Large intestine (tissue), 3 donors: Measurements from ENCODE around the gene PSRC1. TPM values are rescaled to one million over a fixed set of nuclear protein-coding genes. Genes with fewer than 3 reads are reported as not detected.

Source experiments
- DNase-seq, 2 donors: peaks; one replicate each; pipeline versions ENCODE4 v3.0.0 to v3.0.0-alpha.2; 2013
- H3K27ac ChIP-seq: one replicate; pipeline ENCODE4 v1.5.1; 2013; ENCODE audit warnings: low read length
- H3K27me3 ChIP-seq: 2 replicates; pipeline ENCODE4 v1.6.1; 2013; ENCODE audit warnings: low read length; ENCODE audit not compliant: control insufficient read depth, insufficient read depth
- H3K36me3 ChIP-seq: 2 replicates; pipeline ENCODE4 v1.6.1; 2013; ENCODE audit warnings: low read length; ENCODE audit not compliant: control insufficient read depth, insufficient read depth
- H3K4me1 ChIP-seq: one replicate; pipeline ENCODE4 v1.6.1; 2013; ENCODE audit warnings: low read length; ENCODE audit not compliant: control insufficient read depth, insufficient read depth
- H3K4me3 ChIP-seq: one replicate; pipeline ENCODE4 v1.5.1; 2013; ENCODE audit warnings: low read length
- H3K9me3 ChIP-seq: one replicate; pipeline ENCODE4 v1.6.1; 2013; ENCODE audit warnings: mild to moderate bottlenecking, low read depth, low read length, moderate library complexity; ENCODE audit not compliant: control insufficient read depth
- WGBS: methylation state at CpG from one replicate; pipeline ENCODE4 v1.1.5; 2013; ENCODE audit warnings: low lambda C conversion rate; ENCODE audit not compliant: insufficient coverage; 5-methylcytosine and 5-hydroxymethylcytosine counted together
- polyA plus RNA-seq: library from polyadenylated mRNA; unstranded; fragments of 120-200 nt; gene quantifications from one replicate; pipeline ENCODE4 v1.2.1, GENCODE V29; 2013

PSRC1 gene
- polyA plus RNA-seq, 1 donor, result 12.9 TPM

DNA sequence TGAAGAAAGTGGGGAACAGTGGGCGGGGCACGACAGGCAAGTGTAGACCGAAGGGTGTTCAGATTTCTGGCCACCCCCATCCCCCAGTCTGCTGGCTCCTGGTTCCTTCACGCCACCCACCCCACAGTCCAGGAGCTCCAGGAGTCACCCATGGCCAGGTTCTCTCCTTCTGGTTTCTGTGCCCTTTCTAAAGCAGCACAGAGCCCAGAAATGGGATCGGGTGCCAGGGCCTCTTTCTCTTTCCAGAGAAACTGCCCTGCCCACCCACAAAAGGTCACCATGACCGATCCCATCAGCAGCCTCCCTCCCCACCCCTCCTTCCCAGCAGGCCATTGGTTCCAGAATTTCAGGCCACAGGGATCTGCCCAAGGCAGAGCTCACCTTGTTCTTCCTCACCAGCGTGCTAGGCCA lies 36.8 kb downstream of the PSRC1 start:
- no peaks in the 10 kb centered on the region for H3K36me3 ChIP-seq
- no peaks in the 10 kb centered on the region for H3K9me3 ChIP-seq
- peaks cover 18% of the 10 kb centered on the region for H3K27me3 ChIP-seq
- peaks cover 17% of the 10 kb centered on the region for H3K4me1 ChIP-seq
- H3K27ac ChIP-seq, result no peak overlapping the region
- no peak overlapping the region for H3K4me3 ChIP-seq
- no peak for DNase-seq
- WGBS, result no CpG with 5 or more reads among the region's 7 CpGs

GRCh38 chr1:109243860-109244552 lies 38.9 kb downstream of the PSRC1 start:
- 80% methylated on average over 1 of the region's 8 CpGs for WGBS
- Histone ChIP-seq H3K27ac (no peak overlapping the region), H3K9me3 (no peaks in the 10 kb centered on the region), H3K4me1 (peaks cover 24% of the 10 kb centered on the region), H3K36me3 (peaks cover 4% of the 10 kb centered on the region), H3K4me3 (no peak overlapping the region), H3K27me3 (peaks cover 18% of the 10 kb centered on the region)
- no peak for DNase-seq

DNA sequence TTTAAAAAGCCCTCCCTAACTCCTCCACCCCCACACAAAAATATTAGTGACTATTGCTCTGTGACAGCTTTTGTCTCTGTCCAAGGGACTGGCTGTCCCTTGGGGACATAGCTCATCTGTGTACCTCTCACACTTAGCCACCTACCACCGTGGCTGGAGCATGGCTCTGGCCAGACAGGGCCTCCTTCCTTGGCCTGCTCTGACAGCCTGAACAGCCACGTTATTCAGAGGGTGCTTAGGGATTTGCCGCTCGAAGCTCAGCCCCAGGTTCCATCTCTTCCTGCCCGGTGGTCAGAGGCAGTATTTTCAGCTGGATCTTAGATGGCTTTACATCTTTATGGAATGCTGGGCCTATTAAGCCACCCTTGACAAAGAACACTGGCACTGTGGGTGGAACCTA lies 39.7 kb downstream of the PSRC1 start:
- Histone ChIP-seq H3K4me1 (peaks cover 21% of the 10 kb centered on the region), H3K9me3 (no peaks in the 10 kb centered on the region), H3K27ac (no peak overlapping the region), H3K36me3 (peaks cover 11% of the 10 kb centered on the region), H3K4me3 (no peak overlapping the region), H3K27me3 (peaks cover 18% of the 10 kb centered on the region)
- DNase-seq, result no peak
- no CpG with 5 or more reads among the region's 5 CpGs for WGBS

- Histone ChIP-seq H3K27me3 (peaks cover 18% of the 10 kb centered on the region), H3K36me3 (peaks cover 19% of the 10 kb centered on the region), H3K27ac (no peak overlapping the region), H3K4me3 (no peak overlapping the region), H3K9me3 (no peaks in the 10 kb centered on the region), H3K4me1 (peaks cover 21% of the 10 kb centered on the region)
- WGBS, result no CpG with 5 or more reads among the region's 7 CpGs
- no peak for DNase-seq
These were observed 40.6 kb downstream of the PSRC1 start for GRCh38 chr1:109242387-109242786.

- Histone ChIP-seq H3K27me3 (peaks cover 18% of the 10 kb centered on the region), H3K9me3 (no peaks in the 10 kb centered on the region), H3K36me3 (peaks cover 24% of the 10 kb centered on the region), H3K4me3 (no peak overlapping the region), H3K27ac (no peak overlapping the region), H3K4me1 (peaks cover 21% of the 10 kb centered on the region)
- DNase-seq, result no peak
- 20% methylated on average over 1 of the region's 8 CpGs for WGBS
These were observed 41.1 kb downstream of the PSRC1 start for GRCh38 chr1:109241841-109242345.

- H3K27me3 ChIP-seq, result peaks cover 18% of the 10 kb centered on the region
- H3K9me3 ChIP-seq, result no peaks in the 10 kb centered on the region
- DNase-seq, result no peak
- no peak overlapping the region for H3K4me3 ChIP-seq
- peaks cover 21% of the 10 kb centered on the region for H3K4me1 ChIP-seq
- no peak overlapping the region for H3K27ac ChIP-seq
- peaks cover 30% of the 10 kb centered on the region for H3K36me3 ChIP-seq
- no CpG with 5 or more reads among the region's 6 CpGs for WGBS
These were observed 41.6 kb downstream of the PSRC1 start for GRCh38 chr1:109241344-109241743.

- H3K36me3 ChIP-seq, result peaks cover 39% of the 10 kb centered on the region
- H3K4me1 ChIP-seq, result peaks cover 21% of the 10 kb centered on the region
- H3K4me3 ChIP-seq, result no peak overlapping the region
- no CpG with 5 or more reads among the region's 26 CpGs for WGBS
- peak in 1 of 2 donors; percentile 36 for DNase-seq
- H3K27ac ChIP-seq, result no peak overlapping the region
- H3K9me3 ChIP-seq, result no peaks in the 10 kb centered on the region
- H3K27me3 ChIP-seq, result peaks cover 18% of the 10 kb centered on the region
These were observed 42.5 kb downstream of the PSRC1 start for GRCh38 chr1:109240158-109241152.

- WGBS, result no CpG with 5 or more reads among the region's 6 CpGs
- Histone ChIP-seq H3K27ac (peak overlapping the region; percentile 21), H3K9me3 (no peaks in the 10 kb centered on the region), H3K4me1 (peaks cover 21% of the 10 kb centered on the region), H3K27me3 (peaks cover 18% of the 10 kb centered on the region), H3K36me3 (peaks cover 47% of the 10 kb centered on the region), H3K4me3 (no peak overlapping the region)
- peak in 1 of 2 donors; percentile 54 for DNase-seq
These were observed 43.4 kb downstream of the PSRC1 start for GRCh38 chr1:109239409-109240068.

DNA sequence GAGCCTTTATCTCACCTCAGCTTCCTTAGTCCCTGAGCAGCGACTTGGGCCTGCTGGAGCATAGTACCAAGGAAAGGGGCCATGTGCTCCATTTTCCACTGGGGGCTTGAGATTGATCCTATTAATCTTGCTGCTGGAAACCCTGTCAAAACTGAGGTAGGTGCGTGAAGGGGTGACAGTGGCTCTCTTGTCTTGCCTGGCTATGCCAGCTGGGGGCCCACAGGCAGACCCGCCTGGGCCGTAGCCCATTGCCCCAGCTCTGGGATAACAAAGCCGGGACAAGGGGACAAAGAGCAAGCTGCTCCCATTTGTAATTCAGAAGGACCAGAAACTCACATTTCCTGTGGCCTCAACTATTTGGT lies 43.9 kb downstream of the PSRC1 start:
- Histone ChIP-seq H3K4me3 (no peak overlapping the region), H3K9me3 (no peaks in the 10 kb centered on the region), H3K27me3 (peaks cover 15% of the 10 kb centered on the region), H3K36me3 (peaks cover 52% of the 10 kb centered on the region), H3K4me1 (peaks cover 21% of the 10 kb centered on the region), H3K27ac (peak overlapping the region; percentile 21)
- no peak for DNase-seq
- WGBS, result no CpG with 5 or more reads among the region's 5 CpGs

GRCh38 chr1:109238382-109238781 lies 44.6 kb downstream of the PSRC1 start:
- no peak overlapping the region for H3K4me3 ChIP-seq
- peaks cover 21% of the 10 kb centered on the region for H3K4me1 ChIP-seq
- H3K9me3 ChIP-seq, result no peaks in the 10 kb centered on the region
- no CpG with 5 or more reads among the region's 2 CpGs for WGBS
- H3K27me3 ChIP-seq, result peaks cover 12% of the 10 kb centered on the region
- DNase-seq, result no peak
- no peak overlapping the region for H3K27ac ChIP-seq
- peaks cover 52% of the 10 kb centered on the region for H3K36me3 ChIP-seq
